ENCODE data around the gene LYPD3. TPM values are rescaled to one million over a fixed set of nuclear protein-coding genes. Genes with fewer than 3 reads are reported as not detected.
A peak's percentile ranks its signal among the peaks of the same experiment; 100 is the strongest.

Gene LYPD3
- total RNA-seq, 1 donor from 2014 or later = 0.56 TPM

GRCh38 chr19:43503501-43504425 lies 38.4 kb upstream of the LYPD3 start:
- peak; percentile 94 for DNase-seq
- H3K27ac Mint-ChIP-seq (ENCODE audit: unreplicated experiment) = no peak overlapping the region
- no peak for TF ChIP-seq CTCF (IDR thresholded peaks at IDR 0.05; ENCODE audit: partially characterized antibody, unreplicated experiment)
- peaks cover 4% of the 10 kb centered on the region for H3K9me3 Mint-ChIP-seq (ENCODE audit: unreplicated experiment)
- H3K4me1 Mint-ChIP-seq (ENCODE audit: low read depth, unreplicated experiment) = peaks cover 2% of the 10 kb centered on the region
- peak overlapping the region; percentile 91 for H3K4me3 Mint-ChIP-seq (ENCODE audit: unreplicated experiment)
- peaks cover 8% of the 10 kb centered on the region for H3K27me3 Mint-ChIP-seq (ENCODE audit: unreplicated experiment)
- H3K36me3 Mint-ChIP-seq (ENCODE audit: unreplicated experiment) = peaks cover under 1% of the 10 kb centered on the region

- Mint-ChIP-seq H3K27ac (ENCODE audit: unreplicated experiment) (no peak overlapping the region), H3K36me3 (ENCODE audit: unreplicated experiment) (peaks cover 6% of the 10 kb centered on the region), H3K4me3 (ENCODE audit: unreplicated experiment) (peak overlapping the region; percentile 35), H3K27me3 (ENCODE audit: unreplicated experiment) (peaks cover 16% of the 10 kb centered on the region), H3K9me3 (ENCODE audit: unreplicated experiment) (peaks cover 4% of the 10 kb centered on the region), H3K4me1 (ENCODE audit: low read depth, unreplicated experiment) (peaks cover 2% of the 10 kb centered on the region)
- no peak for DNase-seq
- no peak for TF ChIP-seq CTCF (IDR thresholded peaks at IDR 0.05; ENCODE audit: partially characterized antibody, unreplicated experiment)
Measured at GRCh38 chr19:43502419-43502976, 37.1 kb upstream of the LYPD3 start.

GRCh38 chr19:43501661-43502418 lies 36.4 kb upstream of the LYPD3 start:
- Mint-ChIP-seq H3K36me3 (ENCODE audit: unreplicated experiment) (peaks cover 7% of the 10 kb centered on the region), H3K4me1 (ENCODE audit: low read depth, unreplicated experiment) (peaks cover 2% of the 10 kb centered on the region), H3K27me3 (ENCODE audit: unreplicated experiment) (peaks cover 16% of the 10 kb centered on the region), H3K9me3 (ENCODE audit: unreplicated experiment) (peaks cover 4% of the 10 kb centered on the region), H3K27ac (ENCODE audit: unreplicated experiment) (no peak overlapping the region), H3K4me3 (ENCODE audit: unreplicated experiment) (peak overlapping the region; percentile 65)
- DNase-seq = peak; percentile 65
- TF ChIP-seq CTCF (IDR thresholded peaks at IDR 0.05; ENCODE audit: partially characterized antibody, unreplicated experiment) = no peak

GRCh38 chr19:43499042-43499441 lies 33.6 kb upstream of the LYPD3 start:
- Mint-ChIP-seq H3K27me3 (ENCODE audit: unreplicated experiment) (peaks cover 12% of the 10 kb centered on the region), H3K4me3 (ENCODE audit: unreplicated experiment) (no peak overlapping the region), H3K27ac (ENCODE audit: unreplicated experiment) (no peak overlapping the region), H3K4me1 (ENCODE audit: low read depth, unreplicated experiment) (peaks cover 2% of the 10 kb centered on the region), H3K36me3 (ENCODE audit: unreplicated experiment) (peaks cover 10% of the 10 kb centered on the region), H3K9me3 (ENCODE audit: unreplicated experiment) (peaks cover 3% of the 10 kb centered on the region)
- DNase-seq = no peak
- no peak for TF ChIP-seq CTCF (IDR thresholded peaks at IDR 0.05; ENCODE audit: partially characterized antibody, unreplicated experiment)

Data from glutamatergic neuron (in vitro differentiated cells).